IMR-90 (cell line): Measurements from ENCODE around the gene DUSP12. TPM values are rescaled to one million over a fixed set of nuclear protein-coding genes. Genes with fewer than 3 reads are reported as not detected.

Experiments used
- ATAC-seq: fragments of 200-7000 bp; cut with Tn5 transposase; 2 replicates; pipeline ENCODE4 v1.9.1; 2020; ENCODE audit warnings: low read depth, mild to moderate bottlenecking, moderate library complexity
- BruUV-seq: library from RNA; stranded (reverse); fragments of 400-500 nt; replicated peaks from 2 replicates; lab custom pipeline; 2021; lab: Mats Ljungman, UMichigan
- CTCF ChIA-PET: fragments of 300-600 bp; formaldehyde crosslinking; extraction: SDS; loops from one replicate; lab custom pipeline; 2021; ENCODE audit warnings: antibody characterized with exemption; lab: Yijun Ruan, JAX
- POLR2A ChIA-PET: fragments of 300-600 bp; sonication (Branson Sonifier 250); formaldehyde crosslinking; loops from one replicate; lab custom pipeline; 2022; ENCODE audit warnings: antibody characterized with exemption; ENCODE audit not compliant: unreplicated experiment; lab: Charles Lee
- DNase-seq: peaks from one replicate; pipeline ENCODE4 v3.0.0; 2013
- H2AFZ ChIP-seq: replicated peaks from 2 replicates; pipeline ENCODE3; 2013; ENCODE audit warnings: low read length, mild to moderate bottlenecking; ENCODE audit not compliant: poor library complexity
- H2AK5ac ChIP-seq: 2 replicates; pipeline ENCODE4 v1.6.1; 2013; ENCODE audit warnings: low read depth, low read length, inconsistent platforms
- H2AK9ac ChIP-seq: replicated peaks from 2 replicates; pipeline ENCODE3; 2013; ENCODE audit warnings: mild to moderate bottlenecking, low read depth, low read length, moderate library complexity; ENCODE audit not compliant: poor library complexity
- H2BK120ac ChIP-seq: 2 replicates; pipeline ENCODE4 v1.6.1; 2013; ENCODE audit warnings: low read depth, low read length, inconsistent platforms
- H2BK15ac ChIP-seq: 3 replicates; pipeline ENCODE4 v1.6.1; 2013; ENCODE audit warnings: low read depth, low read length, inconsistent platforms
- H2BK20ac ChIP-seq: 2 replicates; pipeline ENCODE4 v1.6.1; 2013; ENCODE audit warnings: low read depth, mild to moderate bottlenecking, inconsistent platforms, low read length, moderate library complexity
- H2BK5ac ChIP-seq: 2 replicates; pipeline ENCODE4 v1.6.1; 2013; ENCODE audit warnings: mild to moderate bottlenecking, low read depth, low read length, inconsistent platforms; ENCODE audit not compliant: poor library complexity, severe bottlenecking
- H3K14ac ChIP-seq: replicated peaks from 2 replicates; pipeline ENCODE4 v1.6.1; 2013; ENCODE audit warnings: low read depth, low read length, inconsistent platforms
- H3K18ac ChIP-seq: 2 replicates; pipeline ENCODE4 v1.6.1; 2013; ENCODE audit warnings: low read depth, low read length, control low read depth
- H3K23ac ChIP-seq: 2 replicates; pipeline ENCODE4 v1.6.1; 2013; ENCODE audit warnings: low read depth, low read length, inconsistent platforms
- H3K27ac ChIP-seq: 2 replicates; pipeline ENCODE4 v1.5.1; 2013; ENCODE audit warnings: mild to moderate bottlenecking, control low read depth, low read length; ENCODE audit not compliant: insufficient read depth
- H3K27me3 ChIP-seq: 2 replicates; pipeline ENCODE4 v1.6.1; 2013; ENCODE audit warnings: low read length; ENCODE audit not compliant: control insufficient read depth, insufficient read depth
- H3K36me3 ChIP-seq: 2 replicates; pipeline ENCODE4 v1.6.1; 2013; ENCODE audit warnings: low read length, mixed read lengths; ENCODE audit not compliant: control insufficient read depth, insufficient read depth
- H3K4ac ChIP-seq: 2 replicates; pipeline ENCODE4 v1.6.1; 2013; ENCODE audit warnings: low read depth, low read length, inconsistent platforms
- H3K4me1 ChIP-seq: 2 replicates; pipeline ENCODE4 v1.6.1; 2013; ENCODE audit warnings: low read length, mixed read lengths; ENCODE audit not compliant: control insufficient read depth, insufficient read depth
- H3K4me2 ChIP-seq: 2 replicates; pipeline ENCODE4 v1.6.1; 2013; ENCODE audit warnings: low read depth, mild to moderate bottlenecking, control low read depth, low read length, moderate library complexity
- H3K4me3 ChIP-seq: 2 replicates; pipeline ENCODE4 v1.5.1; 2013; ENCODE audit warnings: low read depth, mild to moderate bottlenecking, control low read depth, low read length, moderate library complexity; ENCODE audit not compliant: insufficient read depth
- H3K56ac ChIP-seq: 2 replicates; pipeline ENCODE4 v1.6.1; 2013; ENCODE audit warnings: low read length, inconsistent platforms; ENCODE audit not compliant: insufficient read depth; ENCODE audit errors: extremely low read depth
- H3K79me1 ChIP-seq, 2 experiments: 2 replicates each; pipeline ENCODE4 v1.6.1; 2013; ENCODE audit warnings: low read length in 2 of 2, inconsistent platforms in 1 of 2, low read depth in 1 of 2
- H3K9ac ChIP-seq: 2 replicates; pipeline ENCODE4 v1.6.1; 2013; ENCODE audit warnings: low read depth, low read length, control low read depth
- H3K9me1 ChIP-seq: 2 replicates; pipeline ENCODE4 v1.6.1; 2013; ENCODE audit warnings: low read length, inconsistent platforms; ENCODE audit not compliant: insufficient read depth
- H3K9me3 ChIP-seq: 2 replicates; pipeline ENCODE4 v1.6.1; 2013; ENCODE audit warnings: low read length; ENCODE audit not compliant: control insufficient read depth, insufficient read depth
- H4K20me1 ChIP-seq: 2 replicates; pipeline ENCODE4 v1.6.1; 2013; ENCODE audit warnings: low read length, inconsistent platforms; ENCODE audit not compliant: insufficient read depth
- H4K5ac ChIP-seq: 2 replicates; pipeline ENCODE4 v1.6.1; 2013; ENCODE audit warnings: mild to moderate bottlenecking, low read depth, low read length, control low read depth
- H4K8ac ChIP-seq, 2 experiments: 2 replicates each; pipeline ENCODE4 v1.6.1; 2013; ENCODE audit warnings: low read depth in 2 of 2, low read length in 2 of 2, control low read depth in 1 of 2, inconsistent platforms in 1 of 2
- H4K91ac ChIP-seq: 2 replicates; pipeline ENCODE4 v1.6.1; 2013; ENCODE audit warnings: low read depth, low read length, inconsistent platforms; ENCODE audit not compliant: insufficient read depth
- BHLHE40 ChIP-seq: fragments of 150-350 bp; IDR thresholded peaks from 2 replicates; pipeline ENCODE4 v1.6.1; 2016; ENCODE audit warnings: mild to moderate bottlenecking, low read depth, low read length
- CEBPB ChIP-seq: IDR thresholded peaks from 2 replicates; pipeline ENCODE4 v1.6.1; 2012; ENCODE audit warnings: low read depth, low read length, improper control_type of control experiment
- MAFK ChIP-seq: IDR thresholded peaks from 2 replicates; pipeline ENCODE4 v1.6.1; 2012; ENCODE audit warnings: low read depth, low read length, improper control_type of control experiment
- MAZ ChIP-seq: IDR thresholded peaks from 2 replicates; pipeline ENCODE4 v1.6.1; 2012; ENCODE audit warnings: low read depth, mild to moderate bottlenecking, low read length, improper control_type of control experiment, moderate library complexity, borderline replicate concordance
- MXI1 ChIP-seq: IDR thresholded peaks from 2 replicates; pipeline ENCODE4 v1.6.1; 2012; ENCODE audit warnings: low read depth, mild to moderate bottlenecking, low read length, moderate library complexity, borderline replicate concordance
- NFE2L2 ChIP-seq: fragments of 150-350 bp; IDR thresholded peaks from 2 replicates; pipeline ENCODE4 v1.6.1; 2016; ENCODE audit warnings: low read depth, mild to moderate bottlenecking, low read length
- POLR2A ChIP-seq: IDR thresholded peaks from 2 replicates; pipeline ENCODE4 v1.6.1; 2012; ENCODE audit warnings: mild to moderate bottlenecking, low read depth, low read length
- RCOR1 ChIP-seq: IDR thresholded peaks from 2 replicates; pipeline ENCODE4 v1.6.1; 2012; ENCODE audit warnings: mild to moderate bottlenecking, low read length, improper control_type of control experiment; ENCODE audit not compliant: insufficient replicate concordance
- SMC3 ChIP-seq: fragments of 150-350 bp; IDR thresholded peaks from 2 replicates; pipeline ENCODE4 v1.6.1; 2016; ENCODE audit warnings: low read depth, mild to moderate bottlenecking, antibody characterized with exemption, low read length, moderate library complexity
- USF2 ChIP-seq: fragments of 150-350 bp; IDR thresholded peaks from 2 replicates; pipeline ENCODE4 v1.6.1; 2017; ENCODE audit warnings: mild to moderate bottlenecking, antibody characterized with exemption, low read length, low read depth
- WGBS, 2 experiments: methylation state at CpG; one replicate each; pipeline versions ENCODE4 v1.1.5 to v1.1.7; 2013; ENCODE audit warnings: missing lambda C conversion rate in 2 of 2; ENCODE audit not compliant: insufficient read length in 1 of 2; ENCODE audit errors: extremely low coverage in 2 of 2; 5-methylcytosine and 5-hydroxymethylcytosine counted together
- dilution Hi-C: fragments of 300-500 bp; cut with HindIII; formaldehyde crosslinking; loops from one replicate; pipeline ENCODE4 v1.14.3; 2018; ENCODE audit warnings: low sequenced_read_pairs; ENCODE audit not compliant: unreplicated experiment
- in situ Hi-C: fragments of 300-500 bp; cut with MboI; formaldehyde crosslinking; loops from 3 replicates; pipeline ENCODE4 v1.14.3; 2019; ENCODE audit warnings: low sequenced_read_pairs, inconsistent platforms, mixed read lengths
- intact Hi-C: fragments of 100-400 bp; cut with micrococcal nuclease; formaldehyde crosslinking; loops from 2 replicates; pipeline ENCODE4 v1.10.0; 2022
- polyA plus RNA-seq, 3 experiments: library from polyadenylated mRNA; depleted of rRNA; stranded (reverse); fragments of >200 nt; gene quantifications; 2 replicates each; pipeline ENCODE4 v1.2.3, GENCODE V29; 2012; ENCODE audit warnings: low replicate concordance in 1 of 3
- total RNA-seq: library from RNA; depleted of rRNA; stranded (reverse); fragments of >200 nt; gene quantifications from 2 replicates; pipeline ENCODE4 v1.2.3, GENCODE V29; 2012

DUSP12 gene
- total and polyA plus RNA-seq, 2 of the 4 experiments (the other 2 are of a cell fraction) = 31.5 to 35.6 TPM

- ChIA-PET POLR2A (no interaction called here), CTCF (no interaction called here)
- H3K79me1 ChIP-seq = 0 out of 4 replicates have a peak, but pooled peaks cover 0 to 5% of the 10 kb centered on the region in 2 experiments
- H3K18ac ChIP-seq = no peak overlapping the region
- ATAC-seq = no peak
- TF ChIP-seq RCOR1 = no peak
- TF ChIP-seq POLR2A = no peak
- no peak for TF ChIP-seq CEBPB
- no peak for TF ChIP-seq NFE2L2
- TF ChIP-seq MAZ = no peak
- no peak for TF ChIP-seq SMC3
- TF ChIP-seq USF2 = no peak
- no peak for TF ChIP-seq MAFK
- no peak for TF ChIP-seq BHLHE40
- TF ChIP-seq MXI1 = no peak
- no peak overlapping the region for H4K5ac ChIP-seq
- H2BK15ac ChIP-seq = no peak overlapping the region; the same call in 2 of the 3 replicates
- H3K14ac ChIP-seq = no peak overlapping the region
- H2AK5ac ChIP-seq = no peak overlapping the region
- H4K8ac ChIP-seq = no peak overlapping the region
- no peak overlapping the region for H3K4me3 ChIP-seq
- H2AK9ac ChIP-seq = no peak overlapping the region
- intact Hi-C loops (no loop called here), in situ Hi-C loops (no loop called here), dilution Hi-C loops (no loop called here)
- no peak overlapping the region for H3K27ac ChIP-seq
- peaks cover 2% of the 10 kb centered on the region for H3K4me1 ChIP-seq
- no peak overlapping the region for H3K4me2 ChIP-seq
- H3K23ac ChIP-seq = no peak overlapping the region
- no peak for DNase-seq
- no peak overlapping the region for H4K91ac ChIP-seq
- H2BK5ac ChIP-seq = no peak overlapping the region
- no peak overlapping the region for H3K9ac ChIP-seq
- no peak overlapping the region for H3K4ac ChIP-seq
- H2BK20ac ChIP-seq = no peak overlapping the region
- H2AFZ ChIP-seq = no peak overlapping the region
- no TSS peak for BruUV-seq
- H3K36me3 ChIP-seq = no peaks in the 10 kb centered on the region
- H3K56ac ChIP-seq = no peak overlapping the region
- H3K9me1 ChIP-seq = peaks cover 18% of the 10 kb centered on the region
- H2BK120ac ChIP-seq = no peak overlapping the region
- no peaks in the 10 kb centered on the region for H4K20me1 ChIP-seq
- H3K27me3 ChIP-seq = no peaks in the 10 kb centered on the region
- WGBS, 2 experiments = no CpG with 5 or more reads among the region's 1 CpG
- no peaks in the 10 kb centered on the region for H3K9me3 ChIP-seq
These were observed 29.2 kb upstream of the DUSP12 start for GRCh38 chr1:161720422-161720821.
